ENCODE results near the gene PGGHG. TPM values are rescaled to one million over a fixed set of nuclear protein-coding genes. Genes with fewer than 3 reads are reported as not detected.

The PGGHG gene
- total RNA-seq, 1 donor from 2014 or later: 2.4 TPM

DNA sequence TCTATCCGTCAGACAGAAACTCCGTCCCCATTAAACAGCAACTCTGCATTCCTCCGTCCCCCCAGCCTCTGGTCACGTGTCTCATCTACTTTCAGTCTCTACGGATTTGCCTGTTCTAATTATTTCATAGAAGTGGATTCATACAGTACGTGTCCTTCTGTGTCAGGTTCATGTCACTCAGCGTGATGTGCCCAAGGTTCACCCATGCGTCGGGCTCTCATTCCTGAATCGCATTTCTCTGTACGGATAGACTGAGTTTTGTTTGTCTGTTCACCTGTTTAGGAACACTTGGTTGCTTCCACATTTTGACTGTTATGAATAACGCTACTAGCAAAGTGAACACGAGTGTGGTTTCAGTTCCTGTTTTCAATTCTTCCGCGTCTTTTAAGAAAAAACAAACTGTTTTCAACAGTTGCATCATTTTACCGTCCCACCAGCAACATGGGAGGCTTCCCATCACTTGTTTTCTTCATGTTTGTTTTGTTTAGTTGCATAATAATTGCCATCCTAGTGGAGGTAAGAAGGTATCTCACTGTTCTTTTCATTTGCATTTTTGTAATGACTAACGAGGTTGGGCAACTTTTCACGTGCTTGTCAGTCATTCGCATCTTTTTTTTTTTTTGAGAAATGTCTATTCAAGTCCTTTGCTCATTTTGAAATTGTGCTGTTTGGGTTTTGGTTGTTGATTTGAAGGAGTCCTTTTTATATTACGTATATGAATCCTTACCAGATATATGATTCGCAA lies 19.6 kb upstream of the PGGHG start:
- no peak for ATAC-seq

DNA sequence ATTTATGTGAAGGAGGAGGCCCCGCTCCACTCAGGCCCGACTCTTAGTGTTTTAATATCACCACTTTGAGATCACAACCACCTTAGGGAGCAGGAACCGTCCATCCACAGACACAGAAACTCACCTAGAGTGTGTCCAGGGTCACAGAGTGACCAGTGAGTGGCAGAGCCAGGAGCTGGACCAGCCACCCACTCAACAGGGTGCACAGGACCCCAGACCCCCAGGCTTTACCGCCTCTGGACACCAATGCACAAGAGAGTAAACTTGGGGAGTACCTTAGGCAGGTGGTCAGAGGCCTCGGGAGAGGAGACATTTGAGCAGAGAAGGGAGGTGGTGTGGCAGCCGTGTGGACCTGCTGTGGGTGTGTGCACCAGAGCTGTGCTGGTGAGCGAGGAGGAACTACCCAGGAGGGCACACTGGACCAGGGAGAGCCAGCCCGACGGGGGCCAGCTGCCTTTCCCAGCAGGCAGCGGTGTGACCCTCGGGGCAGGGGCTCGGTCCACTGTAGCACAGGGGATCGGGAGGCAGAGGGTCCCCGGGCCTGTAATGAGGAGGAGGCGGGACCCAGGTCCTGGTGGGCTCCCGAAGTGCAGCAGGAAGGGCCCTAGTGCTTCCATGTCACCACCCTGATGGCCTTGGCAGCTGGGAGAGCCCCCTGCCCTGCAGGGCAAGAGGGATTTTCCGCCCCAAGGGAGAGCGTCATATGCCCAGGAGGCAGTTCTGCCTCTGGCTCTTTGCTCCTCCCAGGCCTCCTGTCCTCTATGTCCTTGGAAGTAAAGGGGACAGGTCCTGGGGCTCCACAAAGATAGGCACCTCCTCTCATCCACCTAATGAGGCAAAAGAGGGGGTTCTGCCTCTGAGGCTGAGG lies 18.2 kb upstream of the PGGHG start:
- ATAC-seq: no peak

DNA sequence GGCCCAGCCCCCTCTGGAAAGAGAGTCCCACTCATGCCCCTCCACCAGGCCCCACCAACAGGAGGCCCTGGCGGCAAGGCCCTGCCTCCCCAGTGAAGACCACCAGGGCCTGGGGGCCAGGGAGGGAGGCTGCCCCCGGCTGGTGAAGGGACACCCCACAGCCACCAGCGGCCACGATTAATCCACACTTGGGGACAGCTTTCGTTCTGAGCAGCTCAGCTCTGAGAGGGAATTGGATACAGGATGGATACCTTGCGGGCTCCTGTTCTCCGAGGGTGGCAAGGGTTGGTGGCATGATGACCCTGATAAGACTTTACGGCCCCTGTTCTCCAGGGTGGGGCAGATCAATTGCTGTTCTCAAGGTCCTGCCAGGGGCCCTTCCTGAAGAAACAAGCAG lies 17.6 kb upstream of the PGGHG start:
- no peak for ATAC-seq

DNA sequence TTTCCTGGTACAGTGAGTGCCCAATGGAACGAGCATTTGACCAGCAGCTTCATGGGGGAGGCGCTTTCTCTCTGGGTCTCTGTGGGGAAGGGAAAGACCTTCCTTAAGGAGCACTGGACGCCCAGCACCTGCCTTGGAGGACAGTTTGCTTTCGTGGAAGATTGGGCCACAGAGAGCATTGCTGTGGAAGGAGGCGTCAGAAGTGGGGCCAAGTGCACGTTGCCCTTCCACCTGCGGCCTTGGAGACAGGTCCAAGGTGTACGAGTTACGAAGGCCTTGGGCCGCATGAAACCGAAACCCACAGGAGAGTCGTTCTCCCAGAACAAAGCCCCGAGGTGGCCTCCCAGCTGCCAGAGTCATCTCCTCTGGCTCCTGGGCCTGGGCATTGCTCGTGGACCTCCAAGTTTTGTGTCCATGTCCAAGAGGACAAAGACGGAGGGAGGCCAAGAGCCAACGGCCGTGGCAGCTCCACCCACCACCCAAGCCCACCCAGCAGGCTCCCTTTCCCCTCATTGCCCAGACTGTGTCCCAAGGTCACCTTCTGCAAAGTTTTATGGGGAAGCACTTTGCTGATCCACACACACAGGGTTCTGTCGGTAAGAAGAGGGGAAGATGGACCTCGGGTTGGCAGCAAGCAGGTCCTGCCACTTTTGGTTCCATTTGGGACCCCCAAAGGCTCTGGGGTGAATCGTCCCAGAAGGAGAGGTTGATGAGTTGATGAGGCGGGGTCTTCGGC lies 16.6 kb upstream of the PGGHG start:
- no peak for ATAC-seq

DNA sequence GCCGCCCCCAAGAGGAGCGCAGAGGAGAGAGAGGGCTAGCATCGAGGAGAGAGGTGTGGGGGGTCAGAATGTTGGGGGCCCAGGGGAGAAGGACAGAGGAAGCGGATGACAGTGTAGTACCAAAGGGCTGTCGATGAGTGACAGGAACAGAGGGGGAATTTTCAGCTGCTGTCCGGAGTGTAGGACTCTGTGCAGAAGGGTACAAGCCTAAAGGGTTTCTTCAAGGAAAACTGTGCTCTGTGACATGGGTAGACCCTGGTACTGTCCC lies 16.1 kb upstream of the PGGHG start:
- no peak for ATAC-seq

DNA sequence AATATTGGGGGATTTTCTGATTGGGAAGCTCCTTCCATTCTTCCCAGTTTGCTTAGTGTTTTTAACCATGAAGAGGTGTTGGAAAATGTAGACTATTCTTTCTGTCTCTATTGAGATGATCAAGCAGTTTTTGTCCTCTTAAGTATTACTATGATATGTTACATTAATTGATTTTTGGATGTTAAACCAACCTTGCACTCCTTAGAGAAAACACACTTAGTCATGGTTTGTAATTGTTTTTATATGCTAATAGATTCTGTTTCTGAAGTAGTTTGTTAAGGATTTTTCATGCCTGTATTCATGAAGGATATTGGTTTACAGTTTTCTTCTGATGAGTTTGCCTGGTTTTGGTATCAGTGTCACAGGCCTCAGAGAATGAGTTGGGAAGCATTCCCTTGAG lies 12.7 kb upstream of the PGGHG start:
- no peak for ATAC-seq

DNA sequence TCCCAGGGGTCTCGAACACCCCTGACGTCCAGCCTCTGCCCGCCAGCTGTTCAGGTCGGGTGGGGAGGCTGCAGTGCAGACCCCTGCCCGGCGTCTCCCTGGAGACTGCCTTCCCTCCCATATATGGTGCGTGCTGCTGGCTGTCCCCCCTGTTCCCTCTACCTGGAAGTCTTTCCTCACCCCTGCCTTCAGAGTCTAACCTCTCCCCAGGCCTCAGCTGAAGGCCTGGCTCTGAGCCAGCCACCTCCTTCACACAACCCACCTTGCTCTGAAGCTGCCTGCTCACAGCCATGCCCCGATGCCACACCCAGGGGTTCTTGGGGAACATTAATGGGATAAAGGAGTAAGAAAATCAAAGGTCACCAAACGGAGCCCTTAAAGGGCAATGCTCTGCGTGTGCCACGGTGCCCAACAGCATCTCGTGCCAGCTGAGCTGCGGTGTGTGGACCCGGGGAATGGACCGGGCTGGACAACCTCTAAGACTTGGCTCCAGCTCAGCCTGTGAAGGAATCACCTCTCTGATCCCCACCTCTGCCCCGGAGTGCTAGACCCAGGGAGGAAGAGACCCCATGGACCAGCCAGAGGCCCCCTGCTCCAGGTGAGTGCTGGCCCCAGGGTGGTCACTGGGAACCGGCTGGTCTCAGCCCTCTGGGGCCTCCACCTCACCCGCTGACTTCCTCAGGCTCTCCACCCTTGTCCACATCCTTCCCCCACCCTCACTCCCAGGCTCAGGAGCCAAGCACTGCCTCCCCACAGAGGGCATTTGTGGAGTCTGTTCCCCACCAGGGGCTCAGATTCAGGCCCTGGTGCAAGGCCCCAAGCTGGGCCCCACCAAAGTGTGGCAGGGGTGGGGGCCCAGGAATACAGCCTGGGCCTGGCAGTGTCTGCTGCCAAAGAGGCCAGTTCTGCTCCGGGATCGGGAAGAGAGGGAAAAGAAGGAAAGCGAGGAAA lies 10.7 kb upstream of the PGGHG start, which contains the start of gene NLRP6:
Gene NLRP6 (plus strand): TSS at position 407 of the 951 bp plus-strand sequence. CDS start 163 bp downstream, at position 570.
- ATAC-seq: peak; percentile 9

DNA sequence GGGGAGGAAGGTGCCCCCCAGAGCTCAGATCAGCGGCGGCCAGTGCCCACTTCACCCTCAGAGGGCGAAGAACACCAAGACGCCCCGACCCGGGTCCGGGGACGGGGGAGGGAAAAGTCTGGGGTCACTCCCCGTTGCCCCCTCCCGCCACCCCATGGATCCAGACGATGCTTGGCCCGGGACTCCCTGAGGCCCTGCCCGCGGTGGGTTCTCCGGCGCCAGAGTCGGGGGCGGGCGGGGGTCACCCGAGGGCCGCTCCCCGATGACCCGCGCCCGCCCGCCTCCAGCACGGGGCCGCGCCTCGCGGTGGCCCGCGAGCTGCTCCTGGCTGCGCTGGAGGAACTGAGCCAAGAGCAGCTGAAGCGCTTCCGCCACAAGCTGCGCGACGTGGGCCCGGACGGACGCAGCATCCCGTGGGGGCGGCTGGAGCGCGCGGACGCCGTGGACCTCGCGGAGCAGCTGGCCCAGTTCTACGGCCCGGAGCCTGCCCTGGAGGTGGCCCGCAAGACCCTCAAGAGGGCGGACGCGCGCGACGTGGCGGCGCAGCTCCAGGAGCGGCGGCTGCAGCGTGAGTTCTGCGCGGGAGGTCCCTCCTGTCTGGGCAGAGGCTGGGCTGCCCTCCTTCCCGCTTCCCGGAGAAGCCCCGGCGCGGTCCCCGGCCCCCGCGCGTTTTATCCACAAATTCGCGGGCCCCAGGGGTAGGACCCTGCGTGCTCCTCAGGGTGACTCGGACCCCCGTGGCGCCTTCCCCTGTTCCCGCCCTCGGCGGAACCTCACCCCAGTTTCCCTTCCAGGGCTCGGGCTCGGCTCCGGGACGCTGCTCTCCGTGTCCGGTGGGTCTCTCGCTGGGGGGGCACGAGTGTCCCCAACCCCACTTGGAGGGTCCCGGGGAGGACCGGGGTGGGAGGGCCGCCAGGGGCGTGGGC lies 9.6 kb upstream of the PGGHG start:
- no peak for ATAC-seq

DNA sequence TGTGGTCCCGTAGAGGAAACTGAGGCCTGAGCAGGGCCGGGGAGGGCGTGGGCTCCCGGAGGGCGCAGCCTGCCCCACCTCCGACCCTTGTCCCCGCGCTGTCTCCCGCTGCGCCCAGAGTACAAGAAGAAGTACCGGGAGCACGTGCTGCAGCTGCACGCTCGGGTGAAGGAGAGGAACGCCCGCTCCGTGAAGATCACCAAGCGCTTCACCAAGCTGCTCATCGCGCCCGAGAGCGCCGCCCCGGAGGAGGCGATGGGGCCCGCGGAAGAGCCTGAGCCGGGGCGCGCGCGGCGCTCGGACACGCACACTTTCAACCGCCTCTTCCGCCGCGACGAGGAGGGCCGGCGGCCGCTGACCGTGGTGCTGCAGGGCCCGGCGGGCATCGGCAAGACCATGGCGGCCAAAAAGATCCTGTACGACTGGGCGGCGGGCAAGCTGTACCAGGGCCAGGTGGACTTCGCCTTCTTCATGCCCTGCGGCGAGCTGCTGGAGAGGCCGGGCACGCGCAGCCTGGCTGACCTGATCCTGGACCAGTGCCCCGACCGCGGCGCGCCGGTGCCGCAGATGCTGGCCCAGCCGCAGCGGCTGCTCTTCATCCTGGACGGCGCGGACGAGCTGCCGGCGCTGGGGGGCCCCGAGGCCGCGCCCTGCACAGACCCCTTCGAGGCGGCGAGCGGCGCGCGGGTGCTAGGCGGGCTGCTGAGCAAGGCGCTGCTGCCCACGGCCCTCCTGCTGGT lies 8.8 kb upstream of the PGGHG start:
- peak; percentile 35 for ATAC-seq

DNA sequence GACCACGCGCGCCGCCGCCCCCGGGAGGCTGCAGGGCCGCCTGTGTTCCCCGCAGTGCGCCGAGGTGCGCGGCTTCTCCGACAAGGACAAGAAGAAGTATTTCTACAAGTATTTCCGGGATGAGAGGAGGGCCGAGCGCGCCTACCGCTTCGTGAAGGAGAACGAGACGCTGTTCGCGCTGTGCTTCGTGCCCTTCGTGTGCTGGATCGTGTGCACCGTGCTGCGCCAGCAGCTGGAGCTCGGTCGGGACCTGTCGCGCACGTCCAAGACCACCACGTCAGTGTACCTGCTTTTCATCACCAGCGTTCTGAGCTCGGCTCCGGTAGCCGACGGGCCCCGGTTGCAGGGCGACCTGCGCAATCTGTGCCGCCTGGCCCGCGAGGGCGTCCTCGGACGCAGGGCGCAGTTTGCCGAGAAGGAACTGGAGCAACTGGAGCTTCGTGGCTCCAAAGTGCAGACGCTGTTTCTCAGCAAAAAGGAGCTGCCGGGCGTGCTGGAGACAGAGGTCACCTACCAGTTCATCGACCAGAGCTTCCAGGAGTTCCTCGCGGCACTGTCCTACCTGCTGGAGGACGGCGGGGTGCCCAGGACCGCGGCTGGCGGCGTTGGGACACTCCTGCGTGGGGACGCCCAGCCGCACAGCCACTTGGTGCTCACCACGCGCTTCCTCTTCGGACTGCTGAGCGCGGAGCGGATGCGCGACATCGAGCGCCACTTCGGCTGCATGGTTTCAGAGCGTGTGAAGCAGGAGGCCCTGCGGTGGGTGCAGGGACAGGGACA lies 8.0 kb upstream of the PGGHG start:
- no peak for ATAC-seq

DNA sequence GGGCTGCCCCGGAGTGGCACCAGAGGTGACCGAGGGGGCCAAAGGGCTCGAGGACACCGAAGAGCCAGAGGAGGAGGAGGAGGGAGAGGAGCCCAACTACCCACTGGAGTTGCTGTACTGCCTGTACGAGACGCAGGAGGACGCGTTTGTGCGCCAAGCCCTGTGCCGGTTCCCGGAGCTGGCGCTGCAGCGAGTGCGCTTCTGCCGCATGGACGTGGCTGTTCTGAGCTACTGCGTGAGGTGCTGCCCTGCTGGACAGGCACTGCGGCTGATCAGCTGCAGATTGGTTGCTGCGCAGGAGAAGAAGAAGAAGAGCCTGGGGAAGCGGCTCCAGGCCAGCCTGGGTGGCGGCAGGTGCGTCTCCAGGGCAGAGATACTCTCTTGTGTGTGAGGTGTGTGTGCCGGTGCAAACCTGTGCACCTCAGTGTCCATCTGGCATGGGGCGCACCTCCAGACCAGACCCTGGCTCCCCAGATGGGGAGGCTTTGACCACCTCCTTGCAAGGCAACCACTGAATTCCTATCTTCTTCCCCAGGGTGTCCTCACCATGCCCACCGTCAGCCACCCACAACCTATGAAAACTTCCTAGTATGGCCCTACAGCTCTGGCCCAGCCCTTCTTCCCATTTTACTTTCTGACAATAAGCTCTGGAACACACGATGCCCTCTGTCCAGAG lies 7.3 kb upstream of the PGGHG start:
- ATAC-seq: no peak

DNA sequence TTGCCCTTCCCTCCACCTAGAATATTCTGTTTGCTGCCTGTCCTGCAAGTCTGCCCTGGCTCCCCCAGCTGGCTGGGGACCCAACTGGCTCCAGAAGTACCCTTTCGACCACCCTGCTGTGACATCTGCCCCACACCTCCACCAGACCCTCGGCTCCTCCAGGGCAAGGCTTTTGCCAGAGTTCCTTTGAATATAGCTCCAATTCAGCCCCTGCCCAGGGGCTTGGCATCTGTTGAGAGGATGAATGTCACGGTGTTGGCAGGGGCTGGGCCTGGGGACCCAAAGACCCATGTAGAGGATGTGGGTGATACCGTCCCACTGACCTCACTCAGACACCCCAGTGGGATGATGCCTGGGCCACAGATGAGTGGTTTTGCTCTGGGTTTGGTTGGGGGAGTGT lies 6.8 kb upstream of the PGGHG start:
- ATAC-seq: no peak

DNA sequence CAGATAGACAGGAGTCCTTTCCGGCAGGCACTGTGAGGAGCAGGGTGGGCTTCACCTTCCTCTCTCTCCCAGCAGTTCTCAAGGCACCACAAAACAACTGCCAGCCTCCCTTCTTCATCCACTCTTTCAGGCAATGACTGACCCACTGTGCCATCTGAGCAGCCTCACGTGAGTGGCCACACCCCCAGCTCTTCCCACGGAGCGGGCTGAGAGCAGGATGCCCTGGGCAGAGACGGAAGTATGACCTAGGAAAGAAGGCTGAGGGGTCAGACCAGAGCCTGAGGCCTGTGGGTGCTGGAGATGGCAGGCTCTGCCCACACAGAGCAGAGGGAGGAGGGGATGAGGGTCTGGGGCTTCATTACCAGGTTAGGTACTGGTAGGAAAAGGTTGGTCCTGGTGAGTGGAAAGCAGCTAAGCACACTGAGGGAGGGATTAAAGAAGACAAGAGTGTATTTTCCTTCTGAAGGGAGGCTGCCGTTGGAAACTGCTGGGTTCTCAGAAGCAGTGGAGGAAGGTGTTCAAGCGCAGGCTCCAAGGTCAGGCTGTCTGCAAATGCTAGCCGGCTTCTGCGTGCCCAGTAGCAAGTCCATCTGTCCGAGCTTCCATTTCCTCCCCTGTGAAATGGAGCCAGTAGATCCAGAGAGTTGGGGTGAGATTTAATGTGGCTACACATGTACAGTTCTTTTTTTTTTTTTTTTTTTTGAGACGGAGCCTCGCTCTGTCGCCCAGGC lies 6.1 kb upstream of the PGGHG start:
- ATAC-seq: no peak

DNA sequence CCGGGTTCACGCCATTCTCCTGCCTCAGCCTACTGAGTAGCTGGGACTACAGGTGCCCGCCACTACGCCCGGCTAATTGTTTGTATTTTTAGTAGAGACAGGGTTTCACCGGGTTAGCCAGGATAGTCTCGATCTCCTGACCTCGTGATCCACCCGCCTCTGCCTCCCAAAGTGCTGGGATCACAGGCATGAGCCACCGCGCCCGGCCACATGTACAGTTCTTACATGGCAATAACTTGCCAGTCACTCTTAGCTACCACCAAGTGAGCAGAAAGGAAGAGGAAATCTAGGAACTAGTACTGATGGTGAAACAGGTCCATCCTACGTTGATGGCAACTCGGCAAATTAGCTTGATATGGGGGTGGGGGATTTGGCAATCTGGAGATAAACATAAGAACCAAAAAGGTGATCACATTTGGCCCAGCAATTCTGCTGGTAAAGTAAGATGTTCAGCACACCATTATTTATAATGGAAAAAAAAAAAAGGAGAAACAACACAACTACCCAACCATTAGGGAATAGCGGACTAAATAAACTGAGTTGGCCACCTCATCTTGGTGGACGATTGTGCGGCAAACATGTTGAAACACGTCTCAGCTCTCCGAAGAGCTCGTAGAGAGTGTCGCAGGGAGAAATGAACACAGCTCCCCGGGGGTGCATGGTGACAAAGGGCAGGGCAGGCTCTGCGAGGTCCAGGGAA lies 5.4 kb upstream of the PGGHG start:
- ATAC-seq: no peak

DNA sequence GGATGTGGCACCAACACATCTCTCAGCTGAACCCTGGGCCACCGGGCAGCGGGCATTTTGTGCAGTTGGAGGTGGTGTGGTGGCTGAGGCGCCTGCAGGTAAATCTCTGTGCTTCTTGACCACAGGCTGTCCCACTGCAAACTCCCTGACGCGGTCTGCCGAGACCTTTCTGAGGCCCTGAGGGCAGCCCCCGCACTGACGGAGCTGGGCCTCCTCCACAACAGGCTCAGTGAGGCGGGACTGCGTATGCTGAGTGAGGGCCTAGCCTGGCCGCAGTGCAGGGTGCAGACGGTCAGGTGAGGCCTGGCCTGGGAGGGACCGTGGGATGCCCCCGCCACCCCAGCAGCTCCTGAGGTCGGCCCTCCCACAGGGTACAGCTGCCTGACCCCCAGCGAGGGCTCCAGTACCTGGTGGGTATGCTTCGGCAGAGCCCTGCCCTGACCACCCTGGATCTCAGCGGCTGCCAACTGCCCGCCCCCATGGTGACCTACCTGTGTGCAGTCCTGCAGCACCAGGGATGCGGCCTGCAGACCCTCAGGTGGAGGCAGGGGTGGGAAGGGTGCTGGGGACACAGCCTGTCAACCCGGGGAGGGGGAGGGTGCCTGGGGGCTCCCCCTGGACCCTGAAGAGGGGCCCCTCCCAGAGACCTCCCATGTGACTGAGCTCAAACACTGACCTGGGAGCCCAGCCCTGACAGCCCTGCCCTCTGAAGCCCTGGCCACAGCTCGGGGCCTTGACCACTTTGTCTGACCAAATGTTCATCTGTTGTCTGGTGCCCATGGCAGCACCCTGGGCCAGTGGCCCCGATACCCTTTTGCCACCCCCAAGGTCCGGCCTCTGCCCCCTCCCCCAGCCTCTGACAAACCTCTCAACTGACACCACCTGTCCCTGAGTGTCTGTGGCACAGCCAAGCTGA lies 4.6 kb upstream of the PGGHG start:
- ATAC-seq: no peak

All from esophagus mucosa (tissue), 1 donor.